GM19043 (cell line): Measurements from ENCODE around the gene VSTM4.

Source experiments
- ATAC-seq: cut with Tn5 transposase; IDR thresholded peaks from one replicate; pipeline ENCODE4 v1.9.1; 2021; ENCODE audit warnings: low read depth; ENCODE audit not compliant: unreplicated experiment

VSTM4 gene

DNA sequence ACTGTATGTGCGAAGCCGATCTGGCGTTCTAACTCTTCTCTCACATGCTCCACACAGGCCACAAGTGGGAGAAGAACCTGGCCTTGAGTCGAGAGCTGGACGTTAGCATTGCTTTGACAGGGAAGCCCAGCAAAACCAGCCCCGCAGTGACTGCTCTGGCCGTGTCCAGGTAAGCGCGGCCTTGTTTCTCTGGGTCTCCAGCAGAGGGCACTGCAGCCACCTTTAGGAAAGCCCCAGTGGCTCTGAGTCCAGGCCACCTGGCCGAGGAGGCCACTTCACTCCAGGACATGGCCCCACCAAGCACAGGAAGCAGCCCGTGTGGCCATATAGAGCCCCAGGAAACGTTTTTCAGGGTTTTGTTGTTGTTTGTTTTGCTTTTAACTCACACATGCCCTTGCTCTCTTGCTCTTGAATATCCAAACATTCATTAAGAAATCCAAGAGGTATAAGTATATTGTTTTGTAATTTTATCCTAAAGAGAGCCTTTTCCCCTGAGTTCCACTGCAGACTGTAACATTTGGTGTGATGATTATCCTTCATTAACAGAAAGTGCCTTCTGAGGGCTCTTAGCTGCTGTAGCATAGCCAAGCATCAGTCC lies 133.9 kb downstream of the VSTM4 start:
- ATAC-seq: no peak

DNA sequence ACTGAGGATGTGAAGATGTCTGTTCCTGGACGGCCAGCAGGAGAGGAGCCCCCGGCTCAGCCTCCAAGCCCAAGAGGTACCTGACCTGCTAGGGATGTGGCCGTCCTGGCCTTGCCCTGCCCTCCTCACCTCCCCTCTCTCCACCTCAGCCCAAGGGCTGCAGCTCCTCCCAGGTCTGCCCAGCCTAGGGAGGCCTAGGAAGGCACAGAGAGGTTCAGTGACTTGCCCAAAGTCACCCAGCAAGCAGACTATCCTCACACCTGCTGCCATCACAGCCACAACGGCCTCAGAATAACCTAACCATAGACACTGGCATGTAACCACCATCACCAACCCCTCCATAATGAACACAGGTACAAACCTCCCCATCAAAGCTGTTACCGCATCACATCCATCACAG lies 137.0 kb downstream of the VSTM4 start:
- ATAC-seq: no peak

DNA sequence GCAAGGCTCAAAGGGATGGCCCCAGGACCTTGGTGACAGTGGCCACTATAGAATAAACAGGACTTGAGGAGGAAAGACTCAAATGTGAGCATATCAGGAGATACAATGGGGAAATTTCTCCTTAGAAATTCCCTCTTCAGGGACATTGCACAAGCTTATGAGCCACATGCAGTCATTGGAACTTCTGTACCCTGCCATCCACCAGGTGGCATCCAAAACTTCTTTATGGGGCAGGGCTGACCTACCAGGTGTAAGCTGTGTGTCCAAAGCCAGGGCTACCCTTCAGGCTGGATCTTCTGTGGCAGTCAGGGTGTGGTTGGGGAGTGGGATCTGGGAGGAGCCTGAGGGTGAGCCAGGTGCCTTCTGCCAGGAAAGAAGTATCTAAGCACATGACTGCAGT lies 139.1 kb downstream of the VSTM4 start:
- ATAC-seq: no peak

DNA sequence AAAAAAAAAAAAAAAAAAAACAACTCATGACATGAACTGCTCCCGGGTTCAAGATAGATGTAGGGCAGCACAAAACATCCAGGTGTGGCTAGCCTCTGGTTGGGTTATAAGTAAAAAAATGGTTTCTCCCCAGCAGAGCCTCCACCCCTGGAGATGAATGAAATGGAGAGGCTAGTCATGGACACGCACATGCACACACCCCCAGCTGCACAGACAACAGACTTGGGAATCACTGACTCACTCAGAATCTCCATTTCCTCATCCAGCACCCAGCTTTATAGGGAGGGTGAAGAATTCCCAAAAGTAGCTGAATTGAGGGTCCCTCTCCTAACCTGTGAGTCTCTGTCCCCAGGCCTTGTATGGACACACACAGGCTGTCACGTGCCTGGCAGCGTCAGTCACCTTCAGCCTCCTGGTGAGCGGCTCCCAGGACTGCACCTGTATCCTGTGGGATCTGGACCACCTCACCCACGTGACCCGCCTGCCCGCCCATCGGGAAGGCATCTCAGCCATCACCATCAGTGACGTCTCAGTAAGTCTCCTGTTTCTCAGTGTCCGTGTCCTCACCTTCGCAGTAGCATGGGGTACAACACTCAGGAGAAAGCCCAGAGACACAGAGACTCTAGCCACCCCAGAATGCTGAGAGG lies 140.7 kb downstream of the VSTM4 start:
- no peak for ATAC-seq

DNA sequence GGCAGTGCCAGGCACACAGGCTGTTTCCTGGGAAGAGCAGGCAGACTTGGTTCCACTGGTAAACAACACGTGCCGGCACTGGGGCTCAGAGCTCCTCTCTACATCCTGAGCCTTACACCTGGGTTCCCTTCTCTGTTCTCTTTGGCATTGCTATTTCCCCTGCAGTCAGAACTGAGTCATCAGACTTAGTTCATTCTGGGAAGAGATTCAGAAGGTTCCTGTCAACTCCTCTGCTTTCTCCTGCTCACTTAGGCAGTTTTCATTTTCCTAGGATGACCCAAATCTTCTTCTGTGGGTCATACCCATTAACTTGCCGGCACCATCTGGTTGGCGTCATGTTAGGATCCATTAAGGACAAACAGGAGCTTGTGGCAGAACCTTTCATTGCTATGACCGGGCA lies 142.3 kb downstream of the VSTM4 start:
- ATAC-seq: no peak

DNA sequence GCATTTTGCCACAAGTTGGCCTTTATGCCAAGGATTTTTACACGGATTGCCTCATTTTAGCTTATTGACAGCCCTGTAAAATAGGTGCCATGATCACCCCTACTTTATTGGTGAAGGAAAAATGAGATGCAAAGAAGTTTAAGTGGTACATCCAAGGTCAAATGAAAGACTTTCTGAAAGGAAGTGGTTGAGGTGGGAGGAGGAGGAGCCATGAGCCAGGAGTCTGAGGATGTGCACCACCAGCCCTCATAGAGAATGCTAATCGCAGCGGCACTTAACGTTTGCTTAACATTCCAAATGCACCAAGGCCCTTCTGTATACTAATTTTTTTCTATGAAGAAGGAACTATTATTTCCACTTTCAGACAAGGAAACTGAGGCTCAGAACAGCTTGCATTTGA lies 144.7 kb downstream of the VSTM4 start:
- ATAC-seq: no peak

DNA sequence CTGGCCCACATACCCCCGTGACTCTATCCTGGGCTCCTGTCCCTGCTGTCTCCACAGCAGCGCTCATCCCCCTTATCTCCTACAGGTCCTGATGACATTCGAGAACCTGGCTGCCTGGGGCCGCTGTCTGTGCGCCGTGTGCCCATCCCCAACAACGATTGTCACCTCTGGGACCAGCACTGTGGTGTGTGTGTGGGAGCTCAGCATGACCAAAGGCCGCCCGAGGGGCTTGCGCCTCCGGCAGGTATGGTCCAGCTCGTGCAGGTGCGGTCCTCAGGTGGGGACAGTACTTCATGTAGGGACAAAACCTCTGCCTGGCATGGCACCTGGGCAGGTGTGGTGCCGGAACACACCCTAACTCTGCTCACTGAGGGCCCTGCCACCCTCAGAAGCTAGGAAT lies 145.3 kb downstream of the VSTM4 start:
- ATAC-seq: no peak

DNA sequence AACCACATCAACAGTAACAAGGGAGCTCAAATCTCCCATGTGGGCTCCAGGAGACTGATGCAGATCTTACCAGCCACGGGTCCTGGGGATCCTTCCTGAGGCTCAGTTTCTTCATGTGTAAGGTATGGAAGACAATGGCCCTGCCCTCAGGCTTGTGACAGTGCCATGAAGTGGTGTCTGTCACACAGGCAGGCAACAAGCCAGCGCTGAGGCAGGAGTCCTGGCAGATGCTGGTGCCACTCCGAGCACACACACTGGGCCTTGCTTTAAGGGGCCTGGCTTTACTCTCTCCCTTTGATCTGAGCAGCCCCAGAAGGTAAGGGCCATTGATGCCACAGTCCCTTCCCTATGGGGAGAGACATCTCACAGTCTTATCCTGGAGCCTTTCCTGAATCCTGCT lies 147.3 kb downstream of the VSTM4 start:
- no peak for ATAC-seq

DNA sequence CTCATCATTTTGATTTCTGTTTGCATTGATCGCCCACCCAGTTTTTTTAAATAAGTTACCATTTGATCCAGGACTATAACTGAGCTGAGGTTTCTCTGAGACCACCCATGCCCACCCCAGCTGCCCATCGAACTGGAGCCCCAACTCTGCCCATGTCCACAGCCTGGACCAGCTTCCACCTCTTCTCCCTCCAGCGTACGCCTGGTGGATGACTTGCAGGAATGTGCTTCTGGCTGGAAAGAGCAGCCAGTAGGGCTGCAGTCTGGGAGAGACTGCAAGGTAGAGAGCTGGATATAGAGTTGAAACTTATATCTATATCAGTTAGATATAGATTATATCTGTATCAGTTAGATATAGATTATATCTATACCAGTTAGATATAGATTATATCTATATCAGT lies 149.9 kb downstream of the VSTM4 start:
- no peak for ATAC-seq
